ENCODE data around the gene MOGAT1.
A peak's percentile ranks its signal among the peaks of the same experiment; 100 is the strongest.
"Not testable (repeated sequence)": the region's sequence is repeated elsewhere in the genome, so short reads cannot be mapped to it uniquely, and the experiment has no call there.

The MOGAT1 gene

DNA sequence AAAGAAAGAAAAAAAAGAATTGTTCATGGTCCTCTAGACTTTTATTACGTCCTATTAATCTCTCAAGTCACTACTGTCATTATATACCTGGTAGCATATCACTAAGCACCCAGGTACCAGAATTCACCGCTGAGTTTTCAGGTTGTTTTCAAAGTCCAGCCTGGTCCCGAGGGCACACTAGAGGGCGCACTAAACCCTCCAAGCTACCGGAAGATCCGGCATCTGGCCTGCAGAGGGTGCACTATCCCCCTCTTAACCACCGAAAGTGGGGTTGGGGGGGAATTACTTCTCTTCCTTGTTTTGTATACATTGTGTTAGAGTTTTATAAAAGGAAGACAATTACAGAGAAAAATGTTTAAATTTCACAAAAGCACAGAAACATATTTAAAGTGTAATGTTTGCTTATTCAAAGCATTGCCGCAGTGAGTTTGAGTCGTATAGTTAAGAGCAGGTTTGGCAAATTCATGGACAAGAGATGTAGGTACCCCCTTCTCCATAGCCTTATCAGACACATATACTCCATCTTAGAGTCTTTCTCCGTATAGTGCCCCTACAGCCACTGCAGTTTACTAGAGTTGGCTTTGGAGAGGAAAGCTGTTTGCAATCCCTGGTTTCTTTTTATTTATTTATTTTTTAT, 19.2 kb downstream of the MOGAT1 start:
- ATAC-seq (peak; percentile 89), DNase-seq (ENCODE audit: low spot score in 2 of 2) (peak; percentile 57 to 85)
- Mint-ChIP-seq H3K36me3 (no peaks in the 10 kb centered on the region), H3K9me3 (no peaks in the 10 kb centered on the region), H3K4me1 (no peaks in the 10 kb centered on the region), H3K4me3 (no peak overlapping the region), H3K27ac (no peak overlapping the region)

DNA sequence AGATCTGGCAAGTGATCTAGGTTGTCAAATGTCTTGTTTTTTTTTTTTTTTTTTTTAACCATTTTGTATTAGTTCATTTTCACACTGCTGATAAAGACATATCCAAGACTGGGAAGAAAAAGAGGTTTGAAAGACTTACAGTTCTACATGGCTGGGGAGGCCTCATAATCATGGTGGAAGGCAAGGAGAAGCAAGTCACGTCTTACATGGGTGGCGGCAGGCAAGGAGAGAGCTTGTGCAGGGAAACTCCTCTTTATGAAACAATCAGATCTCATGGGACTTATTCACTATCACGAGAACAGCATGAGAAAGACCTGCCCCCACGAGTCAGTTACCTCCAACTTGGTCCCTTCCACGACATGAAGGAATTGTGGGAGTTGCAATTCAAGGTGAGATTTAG, 22.0 kb downstream of the MOGAT1 start:
- H3K9me3 Mint-ChIP-seq; DNase-seq (ENCODE audit: low spot score in 2 of 2); H3K27ac Mint-ChIP-seq; H3K4me1 Mint-ChIP-seq; H3K4me3 Mint-ChIP-seq; H3K36me3 Mint-ChIP-seq; ATAC-seq: not testable (repeated sequence)

DNA sequence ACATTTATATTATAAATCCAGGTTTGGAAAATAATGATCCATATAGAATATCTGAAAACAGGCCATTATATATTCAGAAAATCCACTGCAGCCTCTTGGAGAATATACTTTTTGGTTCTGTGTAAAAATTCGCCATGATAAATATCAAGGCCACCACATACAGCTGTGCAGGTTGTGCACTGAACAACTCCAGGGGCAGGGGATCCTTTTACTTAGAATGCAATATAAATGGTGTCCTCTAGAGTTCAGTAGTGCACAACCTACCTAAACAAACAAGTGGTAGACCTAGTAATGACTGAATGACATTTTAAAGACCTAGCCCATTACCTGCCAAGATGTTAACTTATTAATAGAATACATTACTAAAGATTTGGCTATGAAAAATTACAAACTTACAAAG, 22.4 kb downstream of the MOGAT1 start:
- DNase-seq (ENCODE audit: low spot score in 2 of 2) (no peak), ATAC-seq (no peak)
- Mint-ChIP-seq H3K4me1 (no peaks in the 10 kb centered on the region), H3K4me3 (no peak overlapping the region), H3K36me3 (no peaks in the 10 kb centered on the region), H3K27ac (no peak overlapping the region), H3K9me3 (no peaks in the 10 kb centered on the region)

DNA sequence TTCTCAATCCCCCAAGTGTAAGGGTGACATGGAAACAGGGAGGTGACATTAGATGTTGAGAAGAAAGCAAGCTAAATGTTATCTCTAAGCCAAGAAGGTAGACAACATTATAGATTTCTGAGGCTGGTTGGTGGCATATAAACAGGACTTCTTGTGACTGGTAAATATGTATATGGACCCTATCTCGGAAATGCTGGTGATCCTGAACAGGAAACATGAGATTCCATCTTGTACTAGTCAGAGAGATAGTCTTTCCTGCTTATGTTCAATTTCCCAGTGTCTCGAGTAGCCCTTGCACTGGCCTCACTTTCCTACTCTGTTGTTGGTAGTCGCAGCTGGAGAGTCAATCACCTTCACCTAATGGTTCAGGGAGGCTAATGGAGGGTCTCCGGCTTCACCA, 26.8 kb downstream of the MOGAT1 start:
- Mint-ChIP-seq H3K4me1 (peaks cover 15% of the 10 kb centered on the region), H3K36me3 (no peaks in the 10 kb centered on the region), H3K4me3 (no peak overlapping the region), H3K9me3 (no peaks in the 10 kb centered on the region), H3K27ac (no peak overlapping the region)
- DNase-seq (ENCODE audit: low spot score in 2 of 2) (no peak), ATAC-seq (no peak)

DNA sequence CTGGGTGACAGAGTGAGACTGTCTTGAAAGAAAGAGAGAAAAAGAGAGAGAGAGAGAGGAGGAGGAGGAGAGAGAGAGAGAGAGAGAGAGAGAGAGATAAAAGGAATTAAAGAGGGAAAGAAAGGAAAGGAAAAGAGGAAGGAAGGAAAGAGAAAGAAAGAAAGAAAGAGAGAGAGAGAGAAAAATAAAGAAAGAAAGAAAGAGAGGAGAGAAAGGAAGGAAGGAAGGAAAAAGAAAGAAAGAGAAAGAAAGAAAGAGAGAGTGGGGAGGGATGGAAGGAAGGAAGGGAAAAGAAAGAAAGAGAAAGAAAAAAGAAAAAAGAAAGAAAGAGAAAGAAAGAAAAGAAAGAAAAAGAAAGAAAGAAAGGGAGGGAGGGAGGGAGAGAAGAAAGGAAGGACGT, 29.8 kb downstream of the MOGAT1 start:
- H3K9me3 Mint-ChIP-seq, result no peaks in the 10 kb centered on the region
- ATAC-seq, result no peak
- no peak for DNase-seq (ENCODE audit: low spot score in 2 of 2)
- peaks cover 15% of the 10 kb centered on the region for H3K4me1 Mint-ChIP-seq
- no peak overlapping the region for H3K27ac Mint-ChIP-seq
- peak overlapping the region; percentile 35 for H3K4me3 Mint-ChIP-seq
- no peaks in the 10 kb centered on the region for H3K36me3 Mint-ChIP-seq

DNA sequence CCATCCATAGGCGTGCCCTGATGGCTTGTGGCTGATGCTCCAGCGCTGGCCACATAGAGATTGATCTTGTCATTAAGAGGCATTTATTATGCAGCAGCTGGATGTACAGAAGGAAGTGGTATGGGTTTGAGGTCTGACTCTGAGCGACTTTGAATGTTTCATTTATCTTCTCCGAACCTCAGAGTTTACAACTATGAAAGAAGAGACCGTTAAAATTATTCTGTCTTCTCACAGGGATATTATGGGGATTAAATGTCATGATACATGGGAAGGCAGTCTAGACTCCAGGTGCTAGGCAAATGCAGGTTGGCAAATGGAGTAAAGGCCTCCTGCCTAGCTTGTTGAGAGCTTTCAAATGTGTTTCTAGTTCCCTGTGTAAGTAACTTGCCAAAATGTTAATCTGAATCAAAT, 30.3 kb downstream of the MOGAT1 start:
- Mint-ChIP-seq H3K4me3 (peak overlapping the region; percentile 35), H3K9me3 (no peaks in the 10 kb centered on the region), H3K36me3 (no peaks in the 10 kb centered on the region), H3K27ac (no peak overlapping the region), H3K4me1 (peaks cover 15% of the 10 kb centered on the region)
- DNase-seq (ENCODE audit: low spot score in 2 of 2) (no peak), ATAC-seq (peak; percentile 76)

DNA sequence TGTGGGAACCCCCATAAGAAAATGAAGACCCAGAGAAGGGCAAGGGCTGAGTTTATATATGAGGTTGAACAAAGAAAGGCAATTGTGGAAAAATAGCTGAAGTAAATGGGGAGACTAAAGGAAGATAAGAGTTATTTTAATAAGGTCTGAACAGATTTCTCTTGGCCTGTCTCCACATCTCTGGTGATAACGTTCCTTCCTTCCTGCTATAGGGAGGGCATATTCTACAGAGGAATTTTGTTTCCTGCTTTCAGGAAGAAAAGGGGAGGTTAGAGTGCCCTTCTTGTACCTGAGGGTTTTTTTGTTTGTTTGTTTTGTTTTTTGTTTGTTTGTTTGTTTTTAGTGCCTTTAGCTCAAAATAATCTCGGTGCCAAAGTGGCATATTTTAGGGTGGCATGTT, 31.6 kb downstream of the MOGAT1 start:
- DNase-seq (ENCODE audit: low spot score in 2 of 2) (no peak), ATAC-seq (no peak)
- no peaks in the 10 kb centered on the region for H3K36me3 Mint-ChIP-seq
- H3K9me3 Mint-ChIP-seq, result no peaks in the 10 kb centered on the region
- H3K4me3 Mint-ChIP-seq, result no peak overlapping the region
- H3K4me1 Mint-ChIP-seq, result peaks cover 22% of the 10 kb centered on the region
- no peak overlapping the region for H3K27ac Mint-ChIP-seq

DNA sequence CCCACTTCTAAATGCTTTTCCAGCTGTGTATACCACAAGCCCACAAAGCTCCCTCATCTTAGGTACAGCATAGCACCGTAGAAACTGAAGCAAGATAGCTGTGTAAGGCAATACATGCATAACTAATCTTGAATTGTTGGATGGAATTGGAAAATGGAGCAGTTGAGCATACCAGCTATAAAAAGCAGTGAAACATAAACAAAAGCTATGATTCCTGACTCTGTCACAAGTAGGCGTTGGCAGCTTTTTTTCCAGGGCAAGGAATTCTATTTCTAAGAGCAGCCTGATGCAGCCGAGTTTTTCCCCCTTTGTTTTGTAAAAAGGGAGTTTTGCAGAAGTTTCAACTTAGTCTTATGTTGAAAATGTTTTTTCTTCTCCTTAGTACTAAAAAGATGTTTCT, 32.4 kb downstream of the MOGAT1 start:
- no peak overlapping the region for H3K4me3 Mint-ChIP-seq
- peaks cover 23% of the 10 kb centered on the region for H3K4me1 Mint-ChIP-seq
- DNase-seq (ENCODE audit: low spot score in 2 of 2) (no peak), ATAC-seq (no peak)
- H3K9me3 Mint-ChIP-seq, result no peaks in the 10 kb centered on the region
- H3K36me3 Mint-ChIP-seq, result no peaks in the 10 kb centered on the region
- H3K27ac Mint-ChIP-seq, result no peak overlapping the region

DNA sequence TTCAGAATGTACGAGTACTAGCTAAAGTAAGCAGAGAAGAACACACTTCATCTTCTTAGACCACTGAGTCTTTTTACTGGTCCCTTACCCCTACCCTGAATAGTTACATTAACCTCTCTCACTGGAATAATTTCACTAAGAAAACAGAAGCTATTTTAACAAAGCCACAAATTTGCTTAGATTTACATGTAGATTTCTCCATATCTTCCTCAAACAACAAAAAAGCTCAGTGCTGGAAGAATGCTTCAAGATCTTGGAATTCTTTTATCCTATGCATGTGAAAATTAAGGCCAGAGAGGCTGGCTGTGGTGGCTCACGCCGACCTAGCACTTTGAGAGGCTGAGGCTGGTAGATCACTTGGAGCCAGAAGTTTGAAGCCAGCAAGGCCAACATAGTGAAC, 35.2 kb downstream of the MOGAT1 start:
- H3K4me1 Mint-ChIP-seq, result peaks cover 21% of the 10 kb centered on the region
- H3K27ac Mint-ChIP-seq, result no peak overlapping the region
- ATAC-seq, result no peak
- no peak overlapping the region for H3K4me3 Mint-ChIP-seq
- DNase-seq (ENCODE audit: low spot score in 2 of 2), result no peak
- H3K36me3 Mint-ChIP-seq, result no peaks in the 10 kb centered on the region
- no peaks in the 10 kb centered on the region for H3K9me3 Mint-ChIP-seq

DNA sequence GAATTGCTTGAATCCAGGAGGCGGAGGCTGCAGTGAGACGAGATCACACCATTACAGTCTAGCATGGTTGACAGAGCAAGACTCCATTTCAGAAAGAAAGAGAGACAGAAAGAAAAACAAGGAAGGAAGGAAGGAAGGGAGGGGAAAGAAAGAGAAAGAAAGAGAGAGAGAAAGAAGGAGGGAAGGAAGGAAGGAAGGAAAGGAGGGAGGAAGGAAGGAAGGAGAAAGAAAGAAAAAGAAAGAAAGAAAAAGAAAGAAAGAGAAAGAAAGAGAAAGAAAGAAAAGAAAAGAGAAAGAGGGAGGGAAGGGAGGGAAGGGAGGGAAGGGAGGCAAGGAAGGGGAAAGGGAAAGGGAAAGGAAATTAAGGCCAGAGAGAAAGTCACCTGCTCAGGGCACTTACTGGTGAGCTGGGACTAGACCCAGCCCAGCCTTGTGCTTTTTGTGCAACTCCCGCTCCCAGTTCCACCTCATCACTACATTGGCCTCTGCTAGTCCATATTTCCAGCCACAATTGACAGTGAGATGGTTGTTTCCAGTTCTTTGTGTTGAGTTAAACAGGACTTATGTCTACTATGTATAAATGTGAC, 35.7 kb downstream of the MOGAT1 start:
- no peaks in the 10 kb centered on the region for H3K9me3 Mint-ChIP-seq
- DNase-seq (ENCODE audit: low spot score in 2 of 2) (no peak), ATAC-seq (peak; percentile 38)
- no peak overlapping the region for H3K27ac Mint-ChIP-seq
- H3K4me1 Mint-ChIP-seq, result peaks cover 15% of the 10 kb centered on the region
- H3K4me3 Mint-ChIP-seq, result no peak overlapping the region
- no peaks in the 10 kb centered on the region for H3K36me3 Mint-ChIP-seq

DNA sequence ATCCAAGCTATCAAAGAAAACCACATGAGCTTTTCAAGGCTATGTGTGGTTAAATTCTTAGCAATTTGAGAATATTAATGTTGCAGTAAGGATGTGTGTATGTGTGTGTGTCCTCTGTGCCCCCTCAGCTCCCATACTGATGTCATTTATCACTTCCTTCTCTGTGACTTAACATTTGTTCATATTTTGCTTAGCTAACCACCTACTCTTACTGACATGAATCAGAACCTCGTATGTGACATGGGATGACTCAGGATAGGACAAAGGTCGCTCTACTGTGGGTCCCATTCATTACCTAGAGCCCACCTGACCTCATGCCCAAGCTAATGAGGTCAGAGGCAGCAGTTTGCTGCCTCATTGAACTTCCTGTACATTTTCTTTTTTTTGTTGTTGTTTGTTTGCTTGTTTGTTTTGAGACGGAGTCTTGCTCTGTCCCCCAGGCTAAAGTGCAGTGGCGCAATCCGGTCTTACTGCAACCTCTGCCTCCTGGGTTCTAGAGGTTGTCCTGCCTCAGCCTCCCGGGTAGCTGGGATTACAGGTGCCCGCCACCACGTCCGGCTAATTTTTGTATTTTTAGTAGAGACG, 36.3 kb downstream of the MOGAT1 start:
- ATAC-seq, result peak; percentile 97

DNA sequence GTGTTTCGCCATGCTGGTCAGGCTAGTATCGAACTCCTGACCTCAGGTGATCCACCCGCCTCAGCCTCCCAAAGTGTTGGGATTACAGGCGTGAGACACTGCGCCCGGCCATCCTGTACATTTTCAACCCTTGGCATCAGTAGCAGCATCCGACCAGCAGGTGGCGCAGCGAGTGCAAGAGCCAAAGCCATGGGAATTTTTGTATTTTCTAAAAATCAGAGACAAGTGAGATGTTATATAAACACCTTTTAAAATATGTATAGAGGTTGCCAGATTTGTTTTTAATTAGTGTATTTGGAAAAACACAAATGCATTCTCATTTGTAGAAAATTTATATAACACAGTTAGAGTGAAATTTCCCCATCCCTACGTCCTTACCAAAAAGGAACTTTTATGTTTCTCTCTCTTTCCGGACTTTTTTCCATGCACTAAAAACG, 36.8 kb downstream of the MOGAT1 start:
- Mint-ChIP-seq H3K4me1 (peaks cover 14% of the 10 kb centered on the region), H3K4me3 (no peak overlapping the region), H3K27ac (no peak overlapping the region), H3K36me3 (no peaks in the 10 kb centered on the region), H3K9me3 (no peaks in the 10 kb centered on the region)
- DNase-seq (ENCODE audit: low spot score in 2 of 2) (peak; percentile 65 to 83), ATAC-seq (peak; percentile 46)

More for the DNA sequence above, 36.3 kb downstream of the MOGAT1 start:
- DNase-seq (ENCODE audit: low spot score in 2 of 2), result no peak
- no peaks in the 10 kb centered on the region for H3K36me3 Mint-ChIP-seq
- H3K4me1 Mint-ChIP-seq, result peaks cover 14% of the 10 kb centered on the region
- no peak overlapping the region for H3K4me3 Mint-ChIP-seq
- no peak overlapping the region for H3K27ac Mint-ChIP-seq
- H3K9me3 Mint-ChIP-seq, result no peaks in the 10 kb centered on the region

DNA sequence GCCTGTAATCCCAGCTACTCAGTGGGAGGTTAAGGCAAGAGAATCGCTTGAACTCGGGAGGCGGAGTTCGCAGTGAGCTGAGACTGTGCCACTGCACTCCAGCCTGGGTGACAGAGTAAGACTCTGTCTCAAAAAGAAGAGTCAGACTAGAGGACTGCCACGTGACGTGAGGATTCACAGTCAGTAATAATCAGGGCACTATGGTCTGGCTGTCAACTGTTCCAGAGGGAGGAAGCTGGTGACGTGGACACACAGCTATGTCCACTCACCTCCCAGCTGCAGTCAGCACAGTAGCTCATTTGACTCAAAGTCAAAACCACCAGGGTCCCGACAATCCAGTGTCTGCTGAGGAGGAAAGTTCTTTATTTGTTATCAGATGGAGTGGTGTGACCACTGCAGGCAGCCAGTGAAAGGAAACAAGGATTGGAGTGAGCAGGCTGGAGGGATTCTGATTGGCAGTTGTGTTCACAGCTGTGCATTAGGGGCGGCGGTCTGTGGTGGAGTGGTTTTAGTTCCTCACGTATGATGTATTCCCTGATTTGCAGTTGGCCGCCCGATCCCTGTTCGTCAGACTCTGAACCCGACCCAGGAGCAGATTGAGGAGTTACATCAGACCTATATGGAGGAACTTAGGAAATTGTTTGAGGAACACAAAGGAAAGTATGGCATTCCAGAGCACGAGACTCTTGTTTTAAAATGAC, 37.9 kb downstream of the MOGAT1 start:
- H3K4me3 Mint-ChIP-seq, result no peak overlapping the region
- H3K27ac Mint-ChIP-seq, result no peak overlapping the region
- peaks cover 14% of the 10 kb centered on the region for H3K4me1 Mint-ChIP-seq
- no peaks in the 10 kb centered on the region for H3K9me3 Mint-ChIP-seq
- DNase-seq (ENCODE audit: low spot score in 2 of 2) (no peak), ATAC-seq (peak; percentile 27)
- H3K36me3 Mint-ChIP-seq, result no peaks in the 10 kb centered on the region

DNA sequence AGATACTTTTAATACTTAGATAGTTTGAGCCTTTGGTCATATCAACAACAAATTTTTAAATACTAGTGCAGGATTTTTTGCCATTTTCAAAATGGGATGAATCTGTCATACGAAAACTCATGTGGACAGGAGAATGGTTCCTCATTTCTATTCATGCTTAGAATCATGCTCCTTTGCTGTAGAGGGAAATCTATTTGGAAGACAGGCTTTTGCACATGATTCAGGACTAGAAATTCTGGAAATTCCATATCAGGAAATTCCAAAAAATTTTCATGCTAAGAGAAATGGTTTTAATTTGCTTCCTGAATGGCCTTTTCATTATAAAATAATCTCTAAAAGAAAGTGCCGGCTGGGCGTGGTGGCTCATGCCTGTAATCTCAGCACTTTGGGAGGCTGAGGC, 39.3 kb downstream of the MOGAT1 start:
- Mint-ChIP-seq H3K9me3 (no peaks in the 10 kb centered on the region), H3K27ac (no peak overlapping the region), H3K36me3 (no peaks in the 10 kb centered on the region), H3K4me1 (peaks cover 14% of the 10 kb centered on the region), H3K4me3 (no peak overlapping the region)
- ATAC-seq, result no peak
- no peak for DNase-seq (ENCODE audit: low spot score in 2 of 2)

DNA sequence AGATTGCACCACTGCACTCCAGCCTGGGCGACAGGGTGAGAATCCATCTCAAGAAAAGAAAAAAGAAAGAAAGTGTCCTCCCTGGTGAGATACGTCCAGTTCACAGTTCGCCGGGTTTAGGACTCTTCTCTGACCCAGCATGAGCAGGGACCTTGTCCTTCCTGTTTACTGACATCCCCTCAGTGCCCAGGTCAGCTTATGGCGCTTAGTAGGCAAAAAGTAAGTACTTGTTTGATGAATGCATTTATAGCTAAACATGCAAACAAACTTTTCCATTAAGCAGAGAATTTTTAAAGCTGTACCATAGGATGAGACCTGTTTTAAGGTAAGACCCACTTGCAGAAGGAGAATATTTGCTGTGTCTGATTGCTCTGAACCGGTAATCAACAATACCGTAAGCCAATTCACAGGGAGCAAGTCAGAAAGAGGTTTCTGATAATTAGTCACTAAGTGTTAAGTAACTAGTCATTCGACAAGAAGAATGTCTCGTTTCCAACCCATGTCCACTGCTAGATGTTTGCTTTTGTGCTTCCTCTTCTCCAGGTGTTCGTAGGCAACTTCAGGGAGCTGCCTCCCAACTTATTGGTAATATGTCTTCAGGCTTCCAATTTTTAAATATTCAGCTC, 40.0 kb downstream of the MOGAT1 start:
- DNase-seq (ENCODE audit: low spot score in 2 of 2) (no peak), ATAC-seq (no peak)
- Mint-ChIP-seq H3K4me3 (no peak overlapping the region), H3K36me3 (no peaks in the 10 kb centered on the region), H3K27ac (no peak overlapping the region), H3K4me1 (peaks cover 14% of the 10 kb centered on the region), H3K9me3 (no peaks in the 10 kb centered on the region)
